ENCODE data around the gene ECM2.

The ECM2 gene

GRCh38 chr9:92509050-92509449 is 26.7 kb downstream of the ECM2 start:
- no peak for TF ChIP-seq CTCF (IDR thresholded peaks at IDR 0.05; ENCODE audit: low read length, missing control alignments)
- no peak for DNase-seq (ENCODE audit: low read depth)
- H3K4me3 ChIP-seq (replicated peaks; ENCODE audit: low read depth, low read length) = no peak overlapping the region

- TF ChIP-seq CTCF (IDR thresholded peaks at IDR 0.05; ENCODE audit: low read length, missing control alignments) = no peak
- no peak for DNase-seq (ENCODE audit: low read depth)
- H3K4me3 ChIP-seq (replicated peaks; ENCODE audit: low read depth, low read length) = no peak overlapping the region
Measured at GRCh38 chr9:92508018-92508820, 27.6 kb downstream of the ECM2 start.

- DNase-seq (ENCODE audit: low read depth) = no peak
Measured at GRCh38 chr9:92507496-92507895, 28.3 kb downstream of the ECM2 start.

GRCh38 chr9:92507005-92507404 is 28.8 kb downstream of the ECM2 start:
- H3K4me3 ChIP-seq (replicated peaks; ENCODE audit: low read depth, low read length) = no peak overlapping the region
- no peak for TF ChIP-seq CTCF (IDR thresholded peaks at IDR 0.05; ENCODE audit: low read length, missing control alignments)
- DNase-seq (ENCODE audit: low read depth) = no peak

More at GRCh38 chr9:92507496-92507895, 28.3 kb downstream of the ECM2 start:
- no peak for TF ChIP-seq CTCF (IDR thresholded peaks at IDR 0.05; ENCODE audit: low read length, missing control alignments)
- H3K4me3 ChIP-seq (replicated peaks; ENCODE audit: low read depth, low read length) = no peak overlapping the region

GRCh38 chr9:92506184-92506857 is 29.5 kb downstream of the ECM2 start:
- peak overlapping the region; percentile 36 for H3K4me3 ChIP-seq (replicated peaks; ENCODE audit: low read depth, low read length)
- no peak for TF ChIP-seq CTCF (IDR thresholded peaks at IDR 0.05; ENCODE audit: low read length, missing control alignments)
- DNase-seq (ENCODE audit: low read depth) = peak; percentile 89

GRCh38 chr9:92504881-92505280 is 30.9 kb downstream of the ECM2 start:
- TF ChIP-seq CTCF (IDR thresholded peaks at IDR 0.05; ENCODE audit: low read length, missing control alignments) = no peak
- no peak overlapping the region for H3K4me3 ChIP-seq (replicated peaks; ENCODE audit: low read depth, low read length)

More at GRCh38 chr9:92504881-92505280, 30.9 kb downstream of the ECM2 start:
- DNase-seq (ENCODE audit: low read depth) = no peak
